Hepatocyte (in vitro differentiated cells): ENCODE data around the gene TFAP2A.

Experiments used
- CTCF ChIP-seq: fragments of 200-600 bp; sonication (generic); IDR thresholded peaks from 2 replicates; pipeline ENCODE4 v1.5.1; 2016; ENCODE audit warnings: antibody characterized with exemption, mild to moderate bottlenecking; ENCODE audit not compliant: poor library complexity
- EZH2 ChIP-seq: fragments of 200-600 bp; sonication (generic); IDR thresholded peaks from 2 replicates; pipeline ENCODE4 v1.6.1; 2016; ENCODE audit warnings: antibody characterized with exemption, mild to moderate bottlenecking, borderline replicate concordance
- EZH2phosphoT487 ChIP-seq: fragments of 200-600 bp; sonication (generic); IDR thresholded peaks from one replicate; pipeline ENCODE4 v1.6.1; 2018; ENCODE audit warnings: antibody characterized with exemption, mild to moderate bottlenecking, low read depth, moderate library complexity; ENCODE audit not compliant: unreplicated experiment, severe bottlenecking

GRCh38 chr6:10458287-10458686 lies 43.4 kb upstream of the TFAP2A start:
- TF ChIP-seq CTCF: no peak
- no peak for TF ChIP-seq EZH2phosphoT487
- TF ChIP-seq EZH2: no peak
